Large intestine (tissue), 3 donors: ENCODE data around the gene PPP1R15B. TPM values are rescaled to one million over a fixed set of nuclear protein-coding genes. Genes with fewer than 3 reads are reported as not detected.

Experiments used
- DNase-seq, 2 donors: peaks; one replicate each; pipeline versions ENCODE4 v3.0.0 to v3.0.0-alpha.2; 2013
- H3K27ac ChIP-seq: one replicate; pipeline ENCODE4 v1.5.1; 2013; ENCODE audit warnings: low read length
- H3K27me3 ChIP-seq: 2 replicates; pipeline ENCODE4 v1.6.1; 2013; ENCODE audit warnings: low read length; ENCODE audit not compliant: control insufficient read depth, insufficient read depth
- H3K36me3 ChIP-seq: 2 replicates; pipeline ENCODE4 v1.6.1; 2013; ENCODE audit warnings: low read length; ENCODE audit not compliant: control insufficient read depth, insufficient read depth
- H3K4me1 ChIP-seq: one replicate; pipeline ENCODE4 v1.6.1; 2013; ENCODE audit warnings: low read length; ENCODE audit not compliant: control insufficient read depth, insufficient read depth
- H3K4me3 ChIP-seq: one replicate; pipeline ENCODE4 v1.5.1; 2013; ENCODE audit warnings: low read length
- H3K9me3 ChIP-seq: one replicate; pipeline ENCODE4 v1.6.1; 2013; ENCODE audit warnings: mild to moderate bottlenecking, low read depth, low read length, moderate library complexity; ENCODE audit not compliant: control insufficient read depth
- WGBS: methylation state at CpG from one replicate; pipeline ENCODE4 v1.1.5; 2013; ENCODE audit warnings: low lambda C conversion rate; ENCODE audit not compliant: insufficient coverage; 5-methylcytosine and 5-hydroxymethylcytosine counted together
- polyA plus RNA-seq: library from polyadenylated mRNA; unstranded; fragments of 120-200 nt; gene quantifications from one replicate; pipeline ENCODE4 v1.2.1, GENCODE V29; 2013

Gene PPP1R15B
- polyA plus RNA-seq, 1 donor = 46.4 TPM

DNA sequence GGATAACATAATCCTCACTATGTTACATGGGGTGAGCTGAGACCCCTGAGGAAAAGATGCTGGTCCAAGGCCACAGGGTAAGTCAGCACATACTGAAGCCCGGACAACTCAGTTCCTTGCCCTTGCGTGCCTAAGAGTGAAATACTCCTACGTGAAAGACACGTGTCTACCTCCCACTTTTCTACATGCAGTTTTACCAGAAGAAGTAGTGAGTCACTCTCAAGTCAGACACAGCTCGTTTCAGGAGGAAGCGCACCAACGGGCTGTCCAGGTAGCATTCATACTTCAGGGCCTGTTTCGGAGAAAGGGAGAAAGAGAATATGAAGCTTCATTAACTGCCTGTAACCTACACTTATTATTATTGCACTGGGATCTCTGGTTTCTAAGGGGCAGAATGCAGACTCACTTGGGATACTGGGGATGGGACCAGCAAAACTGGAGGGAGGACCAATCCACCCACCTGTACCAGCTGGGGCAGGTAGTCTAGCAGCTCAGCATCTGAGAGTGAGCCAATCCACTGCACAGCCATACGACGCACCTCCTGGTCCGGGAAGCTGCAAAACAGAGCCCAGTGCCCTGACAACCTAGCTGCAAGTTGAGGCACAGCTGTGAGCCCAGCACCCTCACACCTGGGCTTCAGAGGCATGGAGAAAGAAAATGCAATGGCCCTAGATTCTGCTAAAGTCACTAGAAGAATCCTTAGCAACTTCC, 32.4 kb upstream of the PPP1R15B start:
- 100% methylated on average over 1 of the region's 11 CpGs for WGBS
- no peaks in the 10 kb centered on the region for H3K27me3 ChIP-seq
- H3K9me3 ChIP-seq = no peaks in the 10 kb centered on the region
- peaks cover 21% of the 10 kb centered on the region for H3K4me1 ChIP-seq
- H3K36me3 ChIP-seq = peaks cover 79% of the 10 kb centered on the region
- no peak overlapping the region for H3K27ac ChIP-seq
- H3K4me3 ChIP-seq = no peak overlapping the region
- DNase-seq = no peak

DNA sequence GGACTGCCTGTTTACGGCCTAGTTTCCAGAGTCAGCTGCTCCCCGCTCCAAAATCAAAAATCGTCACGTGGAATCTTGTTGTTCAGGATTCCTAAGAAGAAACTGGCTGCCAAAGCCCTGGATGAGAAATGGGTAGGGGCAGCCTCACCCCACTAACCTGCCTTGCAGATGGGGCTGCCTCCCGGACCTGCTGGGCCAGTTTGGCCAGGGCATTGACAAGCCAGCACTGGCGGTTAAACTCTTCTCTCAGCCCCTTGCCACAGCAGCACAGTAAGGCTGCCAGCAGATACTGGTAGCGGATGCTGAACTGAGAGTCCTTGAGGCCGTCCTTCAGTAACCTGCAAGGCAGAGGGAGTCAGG, 31.6 kb upstream of the PPP1R15B start:
- Histone ChIP-seq H3K4me3 (no peak overlapping the region), H3K4me1 (peaks cover 14% of the 10 kb centered on the region), H3K9me3 (no peaks in the 10 kb centered on the region), H3K36me3 (peaks cover 87% of the 10 kb centered on the region), H3K27ac (no peak overlapping the region), H3K27me3 (no peaks in the 10 kb centered on the region)
- DNase-seq = no peak
- no CpG with 5 or more reads among the region's 8 CpGs for WGBS

DNA sequence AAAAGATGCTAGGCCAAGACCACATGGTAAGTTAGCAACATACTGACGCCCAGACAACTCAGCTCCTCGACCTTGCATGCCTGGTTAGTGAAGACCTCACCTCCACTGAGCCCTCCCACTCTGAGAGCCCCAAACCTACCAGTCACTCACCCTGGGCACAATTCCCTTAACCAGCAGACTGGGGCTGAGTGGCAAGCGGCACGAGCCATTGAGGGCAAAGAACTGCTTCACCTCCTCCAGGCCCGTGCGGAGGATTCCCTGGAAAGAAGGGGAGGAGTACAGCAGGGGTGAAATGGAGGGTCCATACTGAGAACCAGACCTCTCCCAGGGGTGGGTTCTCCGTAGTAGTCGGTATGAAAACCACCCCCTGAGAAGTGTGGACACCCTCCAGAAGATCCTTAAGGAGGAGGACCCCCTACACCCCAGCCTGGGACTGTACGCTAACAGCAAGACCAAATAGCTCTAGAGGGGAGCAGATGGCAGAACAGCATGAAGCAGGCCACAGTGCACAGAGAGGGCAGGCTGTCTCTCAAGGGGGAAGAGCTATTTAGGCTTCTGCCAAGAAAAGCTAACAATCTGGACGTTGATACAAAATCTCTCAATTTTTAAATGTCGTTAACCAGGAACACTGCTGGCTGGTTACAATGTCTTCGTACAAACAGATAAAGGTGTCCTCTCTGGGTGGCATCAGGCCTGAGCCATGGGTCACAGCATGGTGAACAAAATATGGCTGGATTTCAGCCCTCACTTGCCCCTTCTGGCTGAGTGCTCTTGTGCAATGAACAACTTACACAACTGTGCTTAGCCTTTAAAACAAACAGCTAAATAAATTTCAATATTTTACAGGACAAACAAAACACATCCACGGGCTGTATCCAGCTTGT, 31.0 kb upstream of the PPP1R15B start:
- 100% methylated on average over 2 of the region's 13 CpGs for WGBS
- DNase-seq = no peak
- Histone ChIP-seq H3K27me3 (no peaks in the 10 kb centered on the region), H3K9me3 (no peaks in the 10 kb centered on the region), H3K36me3 (peaks cover 90% of the 10 kb centered on the region), H3K27ac (no peak overlapping the region), H3K4me1 (peaks cover 11% of the 10 kb centered on the region), H3K4me3 (no peak overlapping the region)

DNA sequence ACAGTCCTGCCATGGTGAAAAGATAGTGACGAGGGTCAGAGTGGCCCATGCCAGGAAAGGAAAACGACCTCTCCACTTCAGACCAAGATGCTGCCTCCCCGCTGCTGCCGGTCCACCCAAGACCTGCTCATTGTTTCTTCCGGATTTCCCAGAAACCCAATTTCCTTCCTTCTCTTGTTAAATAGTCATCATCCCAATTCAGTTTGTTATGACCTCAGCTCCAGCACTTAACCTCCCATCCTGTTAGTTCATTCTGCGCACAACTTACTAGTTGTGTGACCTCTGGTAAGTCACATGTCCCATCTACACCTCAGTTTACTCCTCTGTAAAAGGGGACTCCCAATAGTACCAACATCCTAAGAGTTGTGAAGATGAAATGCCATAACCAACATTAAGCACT, 29.9 kb upstream of the PPP1R15B start:
- DNase-seq = no peak
- H3K27ac ChIP-seq = no peak overlapping the region
- no peak overlapping the region for H3K4me3 ChIP-seq
- H3K27me3 ChIP-seq = no peaks in the 10 kb centered on the region
- H3K4me1 ChIP-seq = peaks cover 2% of the 10 kb centered on the region
- H3K36me3 ChIP-seq = peaks cover 87% of the 10 kb centered on the region
- H3K9me3 ChIP-seq = no peaks in the 10 kb centered on the region
- WGBS = no CpG with 5 or more reads among the region's 6 CpGs

DNA sequence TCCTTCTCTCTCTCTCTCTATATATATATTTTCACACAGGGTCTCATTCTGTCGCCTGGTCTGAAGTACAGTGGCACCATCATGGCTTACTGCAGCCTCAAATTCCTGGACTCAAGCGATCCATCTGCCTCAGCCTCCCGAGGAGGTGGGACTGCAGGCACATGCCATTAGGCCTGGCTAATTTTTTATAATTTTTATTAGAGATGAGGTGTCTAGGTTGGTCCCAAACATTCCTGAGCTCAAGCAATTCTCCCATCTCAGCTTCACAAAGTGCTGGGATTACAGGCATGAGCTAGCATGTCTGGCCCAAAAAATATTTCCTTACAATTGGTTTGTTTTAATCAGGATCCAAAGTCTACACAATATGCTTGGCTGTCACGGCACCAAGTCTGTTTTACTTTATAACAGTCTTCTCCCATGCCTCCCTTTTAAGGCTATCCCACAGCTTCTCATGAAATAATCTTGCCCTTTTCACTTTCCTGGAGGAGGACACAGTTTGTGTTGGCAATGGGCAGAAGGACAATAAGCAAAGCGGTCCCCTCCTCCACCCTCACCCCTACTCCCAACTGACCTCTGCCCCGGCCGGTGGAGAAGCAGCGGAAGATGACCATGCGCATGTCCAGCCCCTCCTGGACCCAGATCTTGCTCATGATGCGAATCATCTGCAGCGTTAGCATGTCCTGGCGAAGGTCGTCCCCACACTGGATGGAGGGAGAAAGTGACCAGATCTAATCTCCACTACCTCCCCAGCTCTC, 28.2 kb upstream of the PPP1R15B start:
- Histone ChIP-seq H3K27me3 (no peaks in the 10 kb centered on the region), H3K36me3 (peaks cover 81% of the 10 kb centered on the region), H3K9me3 (no peaks in the 10 kb centered on the region), H3K4me1 (peaks cover 9% of the 10 kb centered on the region), H3K27ac (no peak overlapping the region), H3K4me3 (no peak overlapping the region)
- DNase-seq = no peak
- WGBS = 67% methylated on average over 1 of the region's 13 CpGs

DNA sequence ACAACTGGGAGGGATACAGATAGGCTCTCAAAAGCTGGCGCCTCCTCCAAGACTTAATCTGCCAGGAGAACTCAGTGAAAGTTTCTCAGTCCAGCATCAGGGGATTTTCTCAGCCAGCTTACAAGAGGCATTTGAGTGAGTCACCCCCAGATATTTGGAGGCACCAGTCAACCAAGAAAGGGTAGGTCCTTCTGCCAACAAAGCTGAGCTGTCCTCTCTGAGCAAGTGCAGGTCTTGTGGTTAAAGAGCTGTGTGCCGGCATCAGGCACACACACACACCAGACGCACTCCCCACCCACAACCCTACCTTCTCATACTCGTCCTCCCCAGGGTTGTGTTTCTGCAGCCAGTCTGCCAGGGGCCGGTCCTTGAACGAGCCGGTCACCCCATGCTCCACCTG, 27.0 kb upstream of the PPP1R15B start:
- Histone ChIP-seq H3K4me1 (peaks cover 14% of the 10 kb centered on the region), H3K27ac (no peak overlapping the region), H3K4me3 (no peak overlapping the region), H3K27me3 (no peaks in the 10 kb centered on the region), H3K36me3 (peaks cover 81% of the 10 kb centered on the region), H3K9me3 (no peaks in the 10 kb centered on the region)
- DNase-seq = no peak
- WGBS = no CpG with 5 or more reads among the region's 7 CpGs

DNA sequence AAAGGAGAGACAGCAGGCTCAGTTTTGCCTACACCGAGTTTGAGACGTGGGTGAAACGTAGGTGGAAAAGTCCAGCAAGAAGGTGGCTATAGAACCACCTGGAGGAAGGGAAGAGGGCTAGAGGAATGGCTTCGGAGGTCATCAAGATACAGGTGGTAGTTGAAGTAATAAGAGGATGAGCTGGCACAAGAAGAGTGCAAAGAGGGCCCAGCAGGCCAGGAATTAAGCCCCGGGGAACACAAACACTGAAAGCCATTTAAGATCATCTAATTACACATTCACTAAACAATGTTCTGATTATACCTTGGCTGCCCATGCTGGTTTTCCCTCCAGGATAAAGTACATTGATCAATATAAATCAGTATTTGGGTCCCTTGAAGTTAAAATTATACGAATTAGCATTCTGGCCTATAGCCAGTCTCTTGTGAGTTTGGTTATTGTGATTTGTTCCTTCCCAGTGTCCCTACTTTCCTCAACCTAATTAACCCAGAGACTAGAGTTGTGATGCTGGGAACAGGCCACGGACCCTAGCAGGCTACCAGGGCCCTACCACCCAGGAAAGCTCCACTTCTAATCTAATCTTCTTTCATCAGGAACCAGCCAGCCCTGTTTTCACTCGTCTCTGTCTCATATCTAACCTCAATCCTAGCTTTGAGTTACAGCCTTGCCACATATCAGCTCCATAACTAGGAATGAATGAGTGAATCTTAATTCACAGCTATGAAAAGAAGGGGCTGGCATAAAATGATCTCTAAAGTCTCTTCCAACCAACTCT, 26.4 kb upstream of the PPP1R15B start:
- H3K36me3 ChIP-seq = peaks cover 81% of the 10 kb centered on the region
- no peak overlapping the region for H3K27ac ChIP-seq
- peaks cover 14% of the 10 kb centered on the region for H3K4me1 ChIP-seq

DNA sequence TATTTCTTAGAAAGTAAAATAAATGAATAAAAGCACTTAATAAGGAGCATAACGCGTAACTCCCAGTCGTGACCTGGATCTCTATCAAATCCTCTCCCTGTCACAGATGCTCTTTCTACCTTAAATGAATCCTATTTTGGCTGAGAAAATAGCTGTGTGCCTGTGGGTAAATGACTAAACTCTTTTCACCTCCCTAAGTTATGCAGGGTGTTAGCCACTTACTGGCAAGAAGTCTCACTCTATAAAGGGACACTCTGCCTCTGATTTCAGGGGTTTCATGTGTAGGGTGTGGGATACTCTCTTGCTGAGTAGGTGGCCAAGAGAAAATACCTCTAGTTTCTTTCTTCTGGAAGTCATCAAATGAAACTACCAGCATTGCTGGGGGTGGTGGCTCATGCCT, 24.3 kb upstream of the PPP1R15B start:
- 100% methylated on average over 1 of the region's 3 CpGs for WGBS

More for the DNA sequence above, 26.4 kb upstream of the PPP1R15B start:
- no peaks in the 10 kb centered on the region for H3K9me3 ChIP-seq
- no peak for DNase-seq
- H3K27me3 ChIP-seq = no peaks in the 10 kb centered on the region
- H3K4me3 ChIP-seq = no peak overlapping the region
- WGBS = 87% methylated on average over 3 of the region's 8 CpGs

DNA sequence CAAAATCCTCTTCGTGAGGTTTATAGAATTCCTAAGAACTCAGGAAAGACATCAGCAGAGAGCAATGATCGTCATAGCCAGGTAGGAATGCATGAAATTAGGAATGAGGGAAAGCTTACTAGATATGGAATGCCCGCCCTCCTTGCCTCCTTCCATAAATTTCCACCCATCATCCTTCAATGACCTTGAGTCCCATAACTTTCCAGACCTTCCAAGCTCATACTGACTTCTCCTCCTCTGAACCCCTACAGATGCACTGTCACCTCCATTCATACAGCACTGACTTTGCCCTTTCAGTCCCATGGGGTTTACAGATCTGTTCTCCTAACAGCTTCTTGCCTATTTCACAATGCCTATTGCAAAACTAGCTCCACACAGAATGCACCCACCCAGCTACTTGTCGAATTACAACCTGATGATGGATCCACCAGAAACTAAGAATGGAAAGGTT, 23.8 kb upstream of the PPP1R15B start:
- WGBS = 50% methylated on average over 2 of the region's 4 CpGs
- peak; percentile 82 to 87 for DNase-seq
- Histone ChIP-seq H3K4me1 (peaks cover 20% of the 10 kb centered on the region), H3K27ac (peak overlapping the region; percentile 84), H3K27me3 (no peaks in the 10 kb centered on the region), H3K4me3 (no peak overlapping the region), H3K9me3 (no peaks in the 10 kb centered on the region), H3K36me3 (peaks cover 80% of the 10 kb centered on the region)

More for the DNA sequence above, 24.3 kb upstream of the PPP1R15B start:
- Histone ChIP-seq H3K4me1 (peaks cover 20% of the 10 kb centered on the region), H3K36me3 (peaks cover 80% of the 10 kb centered on the region), H3K4me3 (no peak overlapping the region), H3K9me3 (no peaks in the 10 kb centered on the region), H3K27me3 (no peaks in the 10 kb centered on the region), H3K27ac (peak overlapping the region; percentile 84)
- no peak for DNase-seq
